NCI-H1436 (cell line): ENCODE data around the gene ANO2.

Experiments
- DNase-seq: peaks from one replicate; lab custom pipeline; 2025; lab: John Stamatoyannopoulos, UW

Gene ANO2

GRCh38 chr12:5916785-5917290, 28.2 kb downstream of the ANO2 start:
- DNase-seq, result no peak

- no peak for DNase-seq
These were observed 29.5 kb downstream of the ANO2 start for GRCh38 chr12:5915511-5915910.

GRCh38 chr12:5914387-5915149, 30.5 kb downstream of the ANO2 start:
- no peak for DNase-seq

- no peak for DNase-seq
These were observed 31.7 kb downstream of the ANO2 start for GRCh38 chr12:5913387-5913786.

GRCh38 chr12:5912437-5913334, 32.4 kb downstream of the ANO2 start:
- no peak for DNase-seq

GRCh38 chr12:5912011-5912410, 33.0 kb downstream of the ANO2 start:
- DNase-seq, result no peak

- no peak for DNase-seq
These were observed 34.1 kb downstream of the ANO2 start for GRCh38 chr12:5910790-5911548.

GRCh38 chr12:5909560-5909959, 35.5 kb downstream of the ANO2 start:
- DNase-seq, result no peak

- DNase-seq, result no peak
These were observed 36.8 kb downstream of the ANO2 start for GRCh38 chr12:5908251-5908650.

GRCh38 chr12:5907807-5908206, 37.3 kb downstream of the ANO2 start:
- DNase-seq, result no peak

- DNase-seq, result no peak
These were observed 39.3 kb downstream of the ANO2 start for GRCh38 chr12:5905757-5906156.

GRCh38 chr12:5904969-5905368, 40.1 kb downstream of the ANO2 start:
- DNase-seq, result no peak

GRCh38 chr12:5904441-5904840, 40.6 kb downstream of the ANO2 start:
- DNase-seq, result no peak

- DNase-seq, result no peak
These were observed 42.3 kb downstream of the ANO2 start for GRCh38 chr12:5902736-5903135.

GRCh38 chr12:5901416-5901815, 43.6 kb downstream of the ANO2 start:
- DNase-seq, result no peak

- DNase-seq, result no peak
These were observed 44.4 kb downstream of the ANO2 start for GRCh38 chr12:5900533-5901205.

- no peak for DNase-seq
These were observed 45.0 kb downstream of the ANO2 start for GRCh38 chr12:5900076-5900475.

GRCh38 chr12:5899675-5900074, 45.4 kb downstream of the ANO2 start:
- no peak for DNase-seq

GRCh38 chr12:5898874-5899273, 46.2 kb downstream of the ANO2 start:
- no peak for DNase-seq

- DNase-seq, result no peak
These were observed 55.5 kb downstream of the ANO2 start for GRCh38 chr12:5889381-5890047.

GRCh38 chr12:5888816-5889315, 56.2 kb downstream of the ANO2 start:
- DNase-seq, result no peak
